GM21447 (cell line): ENCODE measurements around the gene FNDC3B.

Experiments used
- ATAC-seq: cut with Tn5 transposase; IDR thresholded peaks from one replicate; pipeline ENCODE4 v1.9.1; 2021; ENCODE audit not compliant: unreplicated experiment

FNDC3B gene

DNA sequence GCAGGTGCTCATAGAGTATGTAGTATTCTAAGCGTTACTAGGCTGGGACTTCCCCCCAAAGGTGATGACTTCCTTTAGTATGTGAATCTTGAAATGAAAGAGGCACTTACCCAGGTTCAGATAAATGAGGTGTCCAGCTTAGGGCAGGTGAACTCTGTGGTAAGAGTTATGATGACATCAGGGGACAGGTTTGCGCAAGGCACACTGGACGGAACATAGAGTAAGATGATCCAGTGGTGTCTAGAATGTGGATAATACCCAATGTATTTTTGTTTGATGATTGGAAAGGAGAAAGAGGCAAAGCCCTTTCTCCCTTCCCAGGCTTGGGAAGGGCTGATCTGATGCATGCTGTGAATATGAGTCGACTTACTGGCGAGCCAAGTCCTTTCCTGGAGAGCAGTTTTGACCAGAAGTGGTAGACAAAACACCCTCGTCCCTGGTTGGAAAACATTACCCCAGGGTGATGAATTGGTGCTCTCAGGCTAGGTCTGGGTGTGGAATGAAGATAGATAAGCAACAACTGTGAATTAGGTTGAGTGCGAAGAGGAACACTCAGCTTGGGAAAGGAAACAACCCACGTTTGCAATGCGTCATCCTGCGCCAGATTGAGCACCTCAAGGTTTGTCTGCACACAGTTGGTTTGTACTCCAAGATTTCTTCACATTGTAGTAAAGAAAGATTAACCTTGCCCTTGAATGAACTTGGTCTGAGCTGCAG, 284.7 kb downstream of the FNDC3B start:
- ATAC-seq: no peak

DNA sequence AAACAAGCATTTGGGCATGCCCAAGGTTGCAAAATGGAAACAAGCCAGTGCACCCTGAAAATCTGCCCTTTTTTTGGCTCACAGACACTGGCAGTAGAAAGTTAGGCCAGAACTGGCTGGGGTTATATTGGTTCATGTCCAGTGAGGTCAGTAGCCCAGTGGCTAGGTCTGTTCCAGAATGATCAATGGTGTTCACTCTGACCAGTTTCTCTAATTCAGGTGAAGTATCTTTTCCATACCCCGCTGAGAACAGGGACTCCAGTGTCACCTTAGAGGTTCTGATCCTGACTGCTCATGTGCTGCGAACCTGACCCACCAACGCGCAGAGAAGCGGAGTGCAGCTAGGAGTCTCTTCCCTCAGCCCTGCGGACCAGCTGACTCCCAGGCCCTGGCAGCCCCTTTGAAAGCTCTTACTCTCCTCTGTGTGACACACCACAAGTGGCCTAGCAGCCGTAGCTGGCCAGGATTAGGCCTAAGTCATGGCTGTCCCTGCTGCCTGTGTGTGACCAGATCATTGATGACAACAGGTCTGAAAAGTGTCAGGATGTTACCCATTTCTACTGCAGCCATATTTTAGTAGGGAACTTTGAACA, 285.3 kb downstream of the FNDC3B start:
- no peak for ATAC-seq

GRCh38 chr3:172325461-172325860, 286.1 kb downstream of the FNDC3B start:
- ATAC-seq: no peak

GRCh38 chr3:172326993-172327392, 287.6 kb downstream of the FNDC3B start:
- no peak for ATAC-seq

DNA sequence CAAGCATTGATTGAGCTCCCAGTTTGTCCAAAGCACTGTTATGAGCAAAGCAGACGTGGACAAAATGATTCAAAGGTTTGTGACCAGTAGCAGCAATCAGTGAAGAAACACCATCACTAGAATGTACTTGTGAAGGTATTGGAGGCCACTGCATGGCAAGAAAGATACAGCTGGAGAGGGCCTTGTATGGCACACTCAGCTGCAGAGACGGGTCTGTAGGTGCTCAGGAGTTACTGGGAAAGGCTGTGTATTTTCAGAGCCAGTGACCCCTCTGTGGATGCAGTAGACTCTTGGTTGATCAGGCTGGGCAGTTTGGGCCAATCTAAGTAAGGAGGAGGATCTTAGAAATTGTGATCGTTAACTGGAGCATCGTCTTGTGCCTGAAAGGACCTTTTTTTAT, 288.9 kb downstream of the FNDC3B start:
- ATAC-seq: no peak

- no peak for ATAC-seq
Observed at GRCh38 chr3:172329070-172329469, 289.7 kb downstream of the FNDC3B start.

DNA sequence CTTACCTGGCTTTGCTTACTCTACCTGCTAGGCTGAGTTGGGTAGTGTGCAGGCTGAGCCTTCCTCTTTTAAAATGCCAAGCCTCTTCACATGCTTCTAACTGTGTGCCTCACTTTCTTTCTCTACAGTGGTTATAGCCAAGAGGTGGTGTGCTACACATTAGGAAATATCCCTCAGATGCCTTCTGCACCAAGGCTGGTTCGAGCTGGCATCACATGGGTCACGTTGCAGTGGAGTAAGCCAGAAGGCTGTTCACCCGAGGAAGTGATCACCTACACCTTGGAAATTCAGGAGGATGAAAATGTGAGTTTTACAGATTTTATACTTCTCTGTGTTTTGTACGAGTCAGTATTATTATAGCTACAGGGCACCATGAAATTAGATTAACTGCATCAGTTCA, 291.0 kb downstream of the FNDC3B start:
- ATAC-seq: no peak

GRCh38 chr3:172332256-172333041, 293.1 kb downstream of the FNDC3B start:
- peak; percentile 85 for ATAC-seq

- no peak for ATAC-seq
Observed at GRCh38 chr3:172333042-172333377, 293.6 kb downstream of the FNDC3B start.

- ATAC-seq: no peak
Observed at GRCh38 chr3:172333692-172334457, 294.5 kb downstream of the FNDC3B start.

- ATAC-seq: no peak
Observed at GRCh38 chr3:172334671-172335207, 295.4 kb downstream of the FNDC3B start.

DNA sequence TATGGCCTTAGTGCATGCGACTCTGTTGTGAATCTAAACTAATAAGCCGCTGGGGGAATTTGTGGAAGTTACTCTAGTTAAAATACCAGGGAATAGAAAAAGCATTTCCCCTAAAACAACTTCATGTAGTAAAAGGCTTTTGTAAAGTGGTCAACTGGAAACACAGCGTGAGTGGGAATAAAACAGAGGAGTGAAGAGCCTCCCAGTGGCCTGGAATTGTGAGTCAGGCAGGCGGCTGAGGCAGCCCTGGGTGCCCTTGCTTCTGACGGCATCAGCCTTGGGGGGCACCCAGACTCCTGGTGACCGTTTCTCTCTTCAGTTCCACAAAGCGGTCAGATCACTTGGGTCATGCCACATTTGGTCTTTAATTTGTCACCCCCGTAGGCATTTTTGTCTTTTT, 300.5 kb downstream of the FNDC3B start:
- no peak for ATAC-seq

- no peak for ATAC-seq
Observed at GRCh38 chr3:172340583-172340982, 301.2 kb downstream of the FNDC3B start.

GRCh38 chr3:172341482-172342059, 302.2 kb downstream of the FNDC3B start:
- ATAC-seq: peak; percentile 66

- no peak for ATAC-seq
Observed at GRCh38 chr3:172342097-172342659, 302.8 kb downstream of the FNDC3B start.

DNA sequence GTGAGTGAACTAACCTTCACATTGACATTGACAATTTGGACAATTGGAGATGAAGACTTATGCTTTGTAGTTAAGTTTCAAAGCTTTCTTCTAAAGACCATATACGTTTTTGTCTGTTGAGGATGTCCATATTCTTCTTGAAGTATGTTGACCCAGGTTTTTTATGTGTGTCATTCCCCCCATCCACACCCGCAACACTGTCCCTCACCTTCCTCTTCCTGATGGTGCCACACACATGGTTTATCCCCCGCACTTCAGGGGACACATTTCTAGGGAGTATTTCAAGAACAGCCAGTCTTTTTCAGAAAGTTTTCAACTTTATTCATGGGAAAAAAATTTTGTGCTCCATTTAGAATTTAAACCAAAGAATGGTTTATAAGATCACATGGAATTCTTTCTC, 303.7 kb downstream of the FNDC3B start:
- no peak for ATAC-seq

- ATAC-seq: no peak
Observed at GRCh38 chr3:172343979-172344378, 304.6 kb downstream of the FNDC3B start.

GRCh38 chr3:172346161-172346560, 306.8 kb downstream of the FNDC3B start:
- no peak for ATAC-seq

DNA sequence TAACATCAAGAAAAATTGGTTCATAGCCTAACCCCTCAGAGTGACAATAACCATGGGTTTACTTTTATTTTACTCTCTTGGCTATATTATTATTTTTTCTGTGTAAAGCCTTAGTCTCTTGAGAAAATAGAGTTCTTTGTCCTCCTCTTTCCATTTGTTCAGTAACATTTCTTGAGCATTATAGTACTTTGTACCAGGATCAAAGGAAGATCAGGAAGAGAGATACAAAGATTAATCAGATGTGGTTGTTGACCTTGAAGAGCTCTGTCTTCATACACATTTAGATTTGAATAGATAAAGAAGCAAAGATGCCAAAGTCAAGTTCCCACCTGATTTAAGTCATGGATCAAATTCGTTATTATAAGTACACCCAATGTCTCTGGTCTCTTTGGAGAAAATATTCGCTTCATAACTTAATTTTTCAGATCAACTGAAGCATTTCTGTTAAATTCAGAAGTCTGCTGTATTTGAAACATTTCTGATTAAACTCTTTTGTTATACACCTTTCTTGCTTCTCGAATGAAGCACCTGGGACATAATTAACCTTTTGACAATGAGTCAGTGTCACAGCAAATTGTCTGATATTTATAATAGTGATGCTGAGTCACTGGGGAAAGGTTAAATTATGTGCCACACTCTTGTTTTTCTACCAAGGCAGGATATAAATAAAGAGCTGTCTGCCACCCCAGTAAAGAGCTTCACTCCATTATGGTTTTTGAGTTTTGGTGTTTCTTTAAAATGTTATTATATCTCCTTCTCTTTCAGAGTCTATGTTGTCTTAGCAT, 308.7 kb downstream of the FNDC3B start:
- ATAC-seq: no peak
